A549 (cell line): Measurements from ENCODE around the gene TGM6. TPM values are rescaled to one million over a fixed set of nuclear protein-coding genes. Genes with fewer than 3 reads are reported as not detected.

Source experiments
- ATAC-seq, 2 experiments: fragments of 200-7000 bp in 1 of 2; fragments of >200 bp in 1 of 2; cut with Nextera tagmentation in 1 of 2; cut with Tn5 transposase in 1 of 2; 3 replicates each; pipeline versions ENCODE4 v1.8.0 to v1.9.1; 2018 to 2020; ENCODE audit warnings: mild to moderate bottlenecking in 1 of 2, moderate library complexity in 1 of 2
- CTCF ChIA-PET: fragments of 300-600 bp; sonication (Branson Sonifier 250); formaldehyde crosslinking; extraction: SDS; loops from one replicate; lab custom pipeline; 2021; ENCODE audit warnings: antibody characterized with exemption, inconsistent platforms; lab: Yijun Ruan, JAX
- POLR2A ChIA-PET: fragments of 350-600 bp; formaldehyde crosslinking; extraction: SDS; loops from one replicate; lab custom pipeline; 2021; ENCODE audit warnings: antibody characterized with exemption, inconsistent platforms; lab: Yijun Ruan, JAX
- DNase-seq, 2 experiments: peaks; one replicate each; pipeline versions ENCODE4 v3.0.0 to v3.0.0-alpha.2; 2011 to 2016; ENCODE audit warnings: low read depth in 1 of 2, low spot score in 1 of 2
- FAIRE-seq: peaks from 2 replicates; lab custom pipeline; 2011; peaks lifted over from hg19 to GRCh38; lab: Jason Lieb, UNC
- H3K27ac ChIP-seq, 2 experiments: fragments of >200 bp; sonication (Bioruptor Twin); formaldehyde crosslinking; 3 replicates each; pipeline ENCODE4 v1.5.1; 2016 to 2017
- H3K4me1 ChIP-seq: fragments of >200 bp; sonication (Bioruptor Twin); formaldehyde crosslinking; 3 replicates; pipeline ENCODE4 v1.6.1; 2016
- H3K4me2 ChIP-seq: fragments of >200 bp; sonication (Bioruptor Twin); formaldehyde crosslinking; 3 replicates; pipeline ENCODE4 v1.6.1; 2016
- H3K4me3 ChIP-seq: fragments of >200 bp; sonication (Bioruptor Twin); formaldehyde crosslinking; 3 replicates; pipeline ENCODE4 v1.5.1; 2016
- H3K9me3 ChIP-seq: fragments of >200 bp; sonication (Bioruptor Twin); formaldehyde crosslinking; 3 replicates; pipeline ENCODE4 v1.6.1; 2016
- CBX2 ChIP-seq: fragments of 200-600 bp; sonication (generic); IDR thresholded peaks from 2 replicates; pipeline ENCODE4 v1.6.1; 2016; ENCODE audit warnings: low read depth, mild to moderate bottlenecking, borderline replicate concordance
- CBX8 ChIP-seq: fragments of 200-600 bp; sonication (generic); IDR thresholded peaks from 2 replicates; pipeline ENCODE4 v1.6.1; 2016
- EHF ChIP-seq: fragments of 250-450 bp; sonication (Bioruptor Pico); IDR thresholded peaks from 2 replicates; pipeline ENCODE4 v1.5.0; 2020; ENCODE audit warnings: mild to moderate bottlenecking
- FOXS1 ChIP-seq: fragments of 250-450 bp; sonication (Bioruptor Pico); IDR thresholded peaks from 2 replicates; pipeline ENCODE4 v1.5.0; 2020; ENCODE audit warnings: mild to moderate bottlenecking, moderate library complexity
- HOXA7 ChIP-seq: fragments of 250-450 bp; sonication (Bioruptor Pico); IDR thresholded peaks from 2 replicates; pipeline ENCODE4 v1.5.0; 2020; ENCODE audit warnings: mild to moderate bottlenecking, moderate library complexity
- HOXB5 ChIP-seq: fragments of 250-450 bp; sonication (Bioruptor Pico); IDR thresholded peaks from 2 replicates; pipeline ENCODE4 v1.5.0; 2020; ENCODE audit warnings: mild to moderate bottlenecking, moderate library complexity
- MAZ ChIP-seq: fragments of 150-350 bp; IDR thresholded peaks from 2 replicates; pipeline ENCODE4 v1.6.1; 2014; ENCODE audit warnings: antibody characterized with exemption, low read depth, low read length, borderline replicate concordance
- PHF8 ChIP-seq: fragments of 200-600 bp; sonication (generic); IDR thresholded peaks from 2 replicates; pipeline ENCODE4 v1.6.1; 2016; ENCODE audit warnings: low read depth, mild to moderate bottlenecking, antibody characterized with exemption, moderate library complexity, borderline replicate concordance
- POLR2AphosphoS2 ChIP-seq: conservative IDR thresholded peaks from 2 replicates; pipeline ENCODE4 v1.6.1; 2012; ENCODE audit warnings: low read length, improper control_type of control experiment, inconsistent platforms
- RARB ChIP-seq: fragments of 250-450 bp; sonication (Bioruptor Pico); IDR thresholded peaks from 2 replicates; pipeline ENCODE4 v1.8.0; 2021; ENCODE audit warnings: mild to moderate bottlenecking, moderate library complexity
- RNF2 ChIP-seq: fragments of 200-600 bp; sonication (generic); IDR thresholded peaks from 2 replicates; pipeline ENCODE4 v1.6.1; 2016; ENCODE audit warnings: low read depth, mild to moderate bottlenecking, antibody characterized with exemption, moderate library complexity, borderline replicate concordance
- SMC3 ChIP-seq: fragments of >200 bp; sonication (Bioruptor Twin); formaldehyde crosslinking; IDR thresholded peaks from 3 replicates; pipeline ENCODE4 v1.6.1; 2018; ENCODE audit warnings: inconsistent platforms
- SREBF2 ChIP-seq: fragments of 450-650 bp; IDR thresholded peaks from 2 replicates; pipeline ENCODE4 v1.6.1; 2014; ENCODE audit warnings: mild to moderate bottlenecking, moderate library complexity
- TFCP2L1 ChIP-seq: fragments of 250-450 bp; sonication (Bioruptor Pico); IDR thresholded peaks from 2 replicates; pipeline ENCODE4 v1.5.0; 2021; ENCODE audit warnings: mild to moderate bottlenecking
- ZFP36 ChIP-seq: fragments of 450-650 bp; IDR thresholded peaks from 2 replicates; pipeline ENCODE4 v1.6.1; 2014; ENCODE audit warnings: borderline replicate concordance; ENCODE audit not compliant: partially characterized antibody
- ZNF302 ChIP-seq: fragments of 250-450 bp; sonication (Bioruptor Pico); IDR thresholded peaks from 2 replicates; pipeline ENCODE4 v1.9.0; 2021; ENCODE audit warnings: inconsistent platforms, mild to moderate bottlenecking, moderate library complexity
- ZSCAN20 ChIP-seq: fragments of 250-450 bp; sonication (Bioruptor Pico); IDR thresholded peaks from 2 replicates; pipeline ENCODE4 v1.8.0; 2022; ENCODE audit warnings: mild to moderate bottlenecking, moderate library complexity
- WGBS: methylation state at CpG from one replicate; pipeline ENCODE4 v1.1.6; 2017; ENCODE audit errors: missing lambda C conversion rate; 5-methylcytosine and 5-hydroxymethylcytosine counted together
- polyA plus RNA-seq, 4 experiments: library from polyadenylated mRNA; depleted of rRNA in 3 of 4; stranded (reverse); fragments of >200 nt; fragmentation: RNase III in 1 of 4; extraction: RNeasy Plus Mini Kit Qiagen cat#74134 plus additional on column Dnase treatment in 1 of 4; gene quantifications; 2 replicates in 3 of 4; 3 replicates in 1 of 4; pipeline ENCODE4 v1.2.3, GENCODE V29; 2011 to 2017
- TF ChIP-seq, protein P1 (sequence below): fragments of >200 bp; sonication (Bioruptor Twin); formaldehyde crosslinking; IDR thresholded peaks from 3 replicates; pipeline ENCODE4 v1.6.1; 2016
- TF ChIP-seq, protein P2 (sequence below): IDR thresholded peaks from 2 replicates; pipeline ENCODE4 v1.6.1; 2012; ENCODE audit warnings: low read depth, borderline replicate concordance
- TF ChIP-seq, protein P3 (sequence below): fragments of 150-350 bp; IDR thresholded peaks from 2 replicates; pipeline ENCODE4 v1.6.1; 2014; ENCODE audit warnings: low read depth, mild to moderate bottlenecking, low read length
- TF ChIP-seq, protein P4 (sequence below): fragments of 250-450 bp; sonication (Bioruptor Pico); IDR thresholded peaks from 2 replicates; pipeline ENCODE4 v1.5.0; 2020; ENCODE audit warnings: low read depth, mild to moderate bottlenecking, moderate library complexity

The TGM6 gene
- polyA plus RNA-seq, 2 of the 4 experiments (the other 2 are of a cell fraction): not detected

DNA sequence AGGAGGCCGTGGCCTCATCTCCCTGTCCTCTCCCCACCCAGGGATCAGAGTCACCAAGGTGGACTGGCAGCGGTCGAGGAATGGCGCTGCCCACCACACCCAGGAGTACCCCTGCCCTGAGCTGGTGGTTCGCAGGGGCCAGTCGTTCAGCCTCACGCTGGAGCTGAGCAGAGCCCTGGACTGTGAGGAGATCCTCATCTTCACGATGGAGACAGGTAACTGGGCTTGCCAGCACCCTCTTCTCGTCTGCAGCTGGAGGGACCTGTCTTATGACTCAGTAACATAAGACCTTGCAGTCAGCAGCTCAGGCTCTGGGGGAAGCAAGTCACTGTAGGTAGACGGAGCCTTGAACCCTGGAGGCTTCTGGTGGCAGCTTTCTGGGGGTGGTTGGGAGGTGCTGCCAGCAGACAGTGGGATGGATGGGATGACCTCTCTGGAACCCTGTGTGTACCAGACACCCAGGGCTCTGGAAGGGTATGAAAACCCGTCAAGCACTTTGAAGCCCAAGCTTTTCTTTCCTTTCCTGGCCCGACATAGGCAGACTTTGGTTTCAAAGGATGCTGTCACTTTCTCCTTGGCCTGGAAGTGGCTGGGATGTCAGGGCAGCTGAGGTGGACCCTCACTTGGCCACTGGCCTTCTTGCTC, 13.8 kb downstream of the TGM6 start:
- 54% methylated on average over 12 of the region's 12 CpGs for WGBS
- TF ChIP-seq SREBF2 (no peak), MAZ (no peak), ZSCAN20 (CRISPR knock-in tag) (no peak), CBX8 (no peak), TFCP2L1 (no peak), POLR2AphosphoS2 (no peak), ZNF302 (CRISPR knock-in tag) (no peak), FOXS1 (CRISPR knock-in tag) (no peak), EHF (CRISPR knock-in tag) (no peak), ZFP36 (no peak), RNF2 (no peak)
- TF ChIP-seq, protein P1, sequence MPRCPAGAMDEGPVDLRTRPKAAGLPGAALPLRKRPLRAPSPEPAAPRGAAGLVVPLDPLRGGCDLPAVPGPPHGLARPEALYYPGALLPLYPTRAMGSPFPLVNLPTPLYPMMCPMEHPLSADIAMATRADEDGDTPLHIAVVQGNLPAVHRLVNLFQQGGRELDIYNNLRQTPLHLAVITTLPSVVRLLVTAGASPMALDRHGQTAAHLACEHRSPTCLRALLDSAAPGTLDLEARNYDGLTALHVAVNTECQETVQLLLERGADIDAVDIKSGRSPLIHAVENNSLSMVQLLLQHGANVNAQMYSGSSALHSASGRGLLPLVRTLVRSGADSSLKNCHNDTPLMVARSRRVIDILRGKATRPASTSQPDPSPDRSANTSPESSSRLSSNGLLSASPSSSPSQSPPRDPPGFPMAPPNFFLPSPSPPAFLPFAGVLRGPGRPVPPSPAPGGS: no peak
- TF ChIP-seq, protein P2, sequence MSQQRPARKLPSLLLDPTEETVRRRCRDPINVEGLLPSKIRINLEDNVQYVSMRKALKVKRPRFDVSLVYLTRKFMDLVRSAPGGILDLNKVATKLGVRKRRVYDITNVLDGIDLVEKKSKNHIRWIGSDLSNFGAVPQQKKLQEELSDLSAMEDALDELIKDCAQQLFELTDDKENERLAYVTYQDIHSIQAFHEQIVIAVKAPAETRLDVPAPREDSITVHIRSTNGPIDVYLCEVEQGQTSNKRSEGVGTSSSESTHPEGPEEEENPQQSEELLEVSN: no peak
- TF ChIP-seq, protein P3, sequence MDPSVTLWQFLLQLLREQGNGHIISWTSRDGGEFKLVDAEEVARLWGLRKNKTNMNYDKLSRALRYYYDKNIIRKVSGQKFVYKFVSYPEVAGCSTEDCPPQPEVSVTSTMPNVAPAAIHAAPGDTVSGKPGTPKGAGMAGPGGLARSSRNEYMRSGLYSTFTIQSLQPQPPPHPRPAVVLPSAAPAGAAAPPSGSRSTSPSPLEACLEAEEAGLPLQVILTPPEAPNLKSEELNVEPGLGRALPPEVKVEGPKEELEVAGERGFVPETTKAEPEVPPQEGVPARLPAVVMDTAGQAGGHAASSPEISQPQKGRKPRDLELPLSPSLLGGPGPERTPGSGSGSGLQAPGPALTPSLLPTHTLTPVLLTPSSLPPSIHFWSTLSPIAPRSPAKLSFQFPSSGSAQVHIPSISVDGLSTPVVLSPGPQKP: no peak
- 0 out of 3 replicates have a peak, but pooled peaks cover 6% of the 10 kb centered on the region for H3K9me3 ChIP-seq
- DNase-seq (no peak), ATAC-seq (no peak), FAIRE-seq (no peak)
- POLR2A ChIA-PET: no interaction called here
- CTCF ChIA-PET: interaction anchor here (1.3 to 2.3 kb wide), 2 partner anchors 26 to 31 kb away, joined by 7 to 9 read pairs; no protein-coding TSS in a partner anchor
- H3K4me1 ChIP-seq: no peaks in the 10 kb centered on the region
- H3K4me3 ChIP-seq: no peak overlapping the region
- H3K4me2 ChIP-seq: no peak overlapping the region
- H3K27ac ChIP-seq: no peak overlapping the region

DNA sequence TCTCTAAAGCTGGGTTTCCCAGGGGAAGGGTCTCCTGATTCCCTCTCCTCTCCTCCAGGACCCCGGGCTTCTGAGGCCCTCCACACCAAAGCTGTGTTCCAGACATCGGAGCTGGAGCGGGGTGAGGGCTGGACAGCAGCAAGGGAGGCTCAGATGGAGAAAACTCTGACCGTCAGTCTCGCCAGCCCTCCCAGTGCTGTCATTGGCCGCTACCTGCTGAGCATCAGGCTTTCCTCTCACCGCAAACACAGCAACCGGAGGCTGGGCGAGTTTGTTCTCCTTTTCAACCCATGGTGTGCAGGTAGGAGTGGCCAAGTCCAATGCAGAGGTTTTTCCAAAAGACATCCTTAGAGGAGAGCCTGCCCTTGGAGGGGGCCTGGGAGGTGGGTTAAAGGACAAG, 14.4 kb downstream of the TGM6 start:
- Histone ChIP-seq H3K4me3 (no peak overlapping the region), H3K4me2 (no peak overlapping the region), H3K9me3 (0 out of 3 replicates have a peak, but pooled peaks cover 6% of the 10 kb centered on the region), H3K27ac (no peak overlapping the region), H3K4me1 (no peaks in the 10 kb centered on the region)
- DNase-seq: no peak
- 59% methylated on average over 9 of the region's 9 CpGs for WGBS
- ATAC-seq: no peak
- CTCF ChIA-PET: interaction anchor here (1.3 to 2.3 kb wide), 2 partner anchors 25 to 32 kb away, joined by 7 to 9 read pairs; no protein-coding TSS in a partner anchor
- TF ChIP-seq HOXA7 (CRISPR knock-in tag) (no peak), CBX2 (no peak), EHF (CRISPR knock-in tag) (no peak)
- FAIRE-seq: no peak
- POLR2A ChIA-PET: no interaction called here

DNA sequence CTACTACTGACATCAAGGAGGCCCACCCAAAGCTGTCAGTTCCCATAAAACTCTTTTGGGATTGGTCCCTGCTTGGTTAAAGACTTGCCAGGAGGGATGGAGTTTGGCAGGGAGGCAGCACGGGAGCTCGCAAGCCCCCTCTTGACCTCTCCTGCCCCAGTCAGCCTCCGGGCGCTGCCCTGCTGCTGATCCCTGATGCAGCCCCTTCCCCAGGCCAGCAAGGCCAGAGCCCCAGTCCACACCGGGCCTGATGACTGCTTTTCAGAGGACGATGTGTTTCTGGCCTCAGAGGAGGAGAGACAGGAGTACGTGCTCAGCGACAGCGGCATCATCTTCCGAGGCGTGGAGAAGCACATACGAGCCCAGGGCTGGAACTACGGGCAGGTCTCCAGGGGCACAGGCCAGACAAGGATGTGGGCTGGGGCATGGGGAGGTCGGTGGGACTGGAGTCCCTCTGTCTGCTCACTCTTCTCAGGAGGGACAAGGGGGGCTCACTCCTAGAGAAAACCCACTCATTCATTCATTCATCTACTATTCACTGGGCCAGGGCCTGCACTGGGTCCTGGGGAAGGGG, 15.6 kb downstream of the TGM6 start:
- ChIA-PET POLR2A (no interaction called here), CTCF (interaction anchor here (0.8 to 1.3 kb wide), 2 partner anchors 8 to 9 kb away, joined by 3 read pairs; no protein-coding TSS in a partner anchor)
- TF ChIP-seq, protein P4, sequence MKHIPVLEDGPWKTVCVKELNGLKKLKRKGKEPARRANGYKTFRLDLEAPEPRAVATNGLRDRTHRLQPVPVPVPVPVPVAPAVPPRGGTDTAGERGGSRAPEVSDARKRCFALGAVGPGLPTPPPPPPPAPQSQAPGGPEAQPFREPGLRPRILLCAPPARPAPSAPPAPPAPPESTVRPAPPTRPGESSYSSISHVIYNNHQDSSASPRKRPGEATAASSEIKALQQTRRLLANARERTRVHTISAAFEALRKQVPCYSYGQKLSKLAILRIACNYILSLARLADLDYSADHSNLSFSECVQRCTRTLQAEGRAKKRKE (CRISPR knock-in tag): no peak
- TF ChIP-seq RARB (CRISPR knock-in tag) (no peak), SMC3 (no peak), ZSCAN20 (CRISPR knock-in tag) (no peak), HOXB5 (no peak), PHF8 (no peak)
- Histone ChIP-seq H3K4me1 (no peaks in the 10 kb centered on the region), H3K4me3 (no peak overlapping the region), H3K27ac (no peak overlapping the region), H3K4me2 (no peak overlapping the region), H3K9me3 (0 out of 3 replicates have a peak, but pooled peaks cover 6% of the 10 kb centered on the region)
- FAIRE-seq (no peak), ATAC-seq (no peak), DNase-seq (no peak)
- WGBS: 70% methylated on average over 14 of the region's 14 CpGs
